ENCODE measurements around the gene ACAD10. TPM values are rescaled to one million over a fixed set of nuclear protein-coding genes. Genes with fewer than 3 reads are reported as not detected.

ACAD10 gene
- total RNA-seq, 1 experiment from 2014 or later = 4.2 TPM

- H3K4me1 ChIP-seq (replicated peaks) = peaks cover under 1% of the 10 kb centered on the region; the same call in 1 of the 2 replicates
- H3K27me3 ChIP-seq (replicated peaks) = no peaks in the 10 kb centered on the region
- no peak overlapping the region for H3K4me3 ChIP-seq
- no peaks in the 10 kb centered on the region for H3K9me3 ChIP-seq (replicated peaks)
- no peak overlapping the region for H3K27ac ChIP-seq
- peaks cover 7% of the 10 kb centered on the region for H3K36me3 ChIP-seq
- DNase-seq (ENCODE audit: low read depth in 1 of 2, low spot score in 2 of 2) = no peak
These were observed 95.3 kb downstream of the ACAD10 start for GRCh38 chr12:111781085-111781658.

DNA sequence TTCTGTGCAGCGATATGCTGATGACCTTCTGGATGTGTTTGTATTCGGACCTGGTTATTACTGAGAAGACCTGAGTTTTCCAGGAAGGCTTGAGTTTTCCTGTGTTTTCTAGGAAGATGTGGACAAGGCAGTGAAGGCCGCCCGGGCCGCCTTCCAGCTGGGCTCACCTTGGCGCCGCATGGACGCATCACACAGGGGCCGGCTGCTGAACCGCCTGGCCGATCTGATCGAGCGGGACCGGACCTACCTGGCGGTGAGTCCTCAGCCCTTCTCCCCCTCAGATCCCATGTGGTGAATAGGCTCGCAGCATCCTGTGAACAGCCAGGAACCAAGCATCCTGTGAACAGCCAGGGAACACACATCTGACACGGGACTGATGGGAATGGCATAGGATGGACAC is 97.2 kb downstream of the ACAD10 start:
- Histone ChIP-seq H3K36me3 (peaks cover 7% of the 10 kb centered on the region), H3K4me1 (replicated peaks) (no peaks in the 10 kb centered on the region), H3K4me3 (no peak overlapping the region), H3K9me3 (replicated peaks) (no peaks in the 10 kb centered on the region), H3K27me3 (replicated peaks) (no peaks in the 10 kb centered on the region), H3K27ac (no peak overlapping the region)
- DNase-seq (ENCODE audit: low read depth in 1 of 2, low spot score in 2 of 2) = no peak

DNA sequence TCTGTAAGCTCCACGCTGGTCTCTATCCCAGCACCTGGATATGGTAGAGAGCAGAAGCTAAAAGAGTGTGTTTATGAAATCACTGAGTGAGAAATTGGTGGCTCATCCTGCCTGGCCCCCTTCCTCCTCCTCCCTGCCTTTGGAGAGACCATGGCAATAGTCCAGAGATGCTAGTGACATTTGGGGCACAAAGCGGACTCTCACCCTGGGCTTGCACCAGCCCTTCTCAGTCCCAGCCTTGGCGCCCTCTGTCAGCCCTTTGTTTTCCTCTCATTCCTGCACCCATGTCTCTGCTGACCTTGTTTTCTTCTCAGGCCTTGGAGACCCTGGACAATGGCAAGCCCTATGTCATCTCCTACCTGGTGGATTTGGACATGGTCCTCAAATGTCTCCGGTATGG is 99.1 kb downstream of the ACAD10 start:
- H3K4me3 ChIP-seq = no peak overlapping the region
- no peaks in the 10 kb centered on the region for H3K4me1 ChIP-seq (replicated peaks)
- H3K27ac ChIP-seq = no peak overlapping the region
- H3K9me3 ChIP-seq (replicated peaks) = no peaks in the 10 kb centered on the region
- H3K27me3 ChIP-seq (replicated peaks) = no peaks in the 10 kb centered on the region
- no peak for DNase-seq (ENCODE audit: low read depth in 1 of 2, low spot score in 2 of 2)
- peaks cover 10% of the 10 kb centered on the region for H3K36me3 ChIP-seq

DNA sequence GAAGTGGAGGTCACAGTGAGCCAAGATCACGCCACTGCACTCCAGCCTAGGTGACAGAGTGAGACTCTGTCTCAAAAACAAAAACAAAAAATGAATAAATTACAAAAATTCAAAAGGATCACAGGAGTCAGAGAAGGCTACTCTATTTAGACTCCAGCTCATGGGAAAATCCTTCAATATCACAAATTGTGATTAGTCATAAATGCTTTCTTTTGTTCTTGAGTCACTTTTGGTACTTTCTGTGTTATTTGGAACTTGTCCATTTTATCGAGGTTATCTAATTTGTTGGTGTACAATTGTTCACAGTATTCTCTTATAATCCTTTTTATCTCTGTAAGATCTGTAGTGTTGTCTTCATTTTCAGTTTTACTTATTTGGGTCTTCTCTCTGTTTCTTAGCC is 99.8 kb downstream of the ACAD10 start:
- H3K36me3 ChIP-seq = peaks cover 16% of the 10 kb centered on the region
- no peak overlapping the region for H3K4me3 ChIP-seq
- H3K27me3 ChIP-seq (replicated peaks) = no peaks in the 10 kb centered on the region
- H3K9me3 ChIP-seq (replicated peaks) = no peaks in the 10 kb centered on the region
- no peaks in the 10 kb centered on the region for H3K4me1 ChIP-seq (replicated peaks)
- DNase-seq (ENCODE audit: low read depth in 1 of 2, low spot score in 2 of 2) = no peak
- H3K27ac ChIP-seq = no peak overlapping the region

GRCh38 chr12:111788178-111788654 is 102.4 kb downstream of the ACAD10 start:
- H3K4me1 ChIP-seq (replicated peaks) = no peaks in the 10 kb centered on the region
- H3K27ac ChIP-seq = no peak overlapping the region
- no peaks in the 10 kb centered on the region for H3K27me3 ChIP-seq (replicated peaks)
- no peak overlapping the region for H3K4me3 ChIP-seq
- no peaks in the 10 kb centered on the region for H3K9me3 ChIP-seq (replicated peaks)
- DNase-seq (ENCODE audit: low read depth in 1 of 2, low spot score in 2 of 2) = no peak
- H3K36me3 ChIP-seq = peaks cover 25% of the 10 kb centered on the region

GRCh38 chr12:111789779-111790178 is 103.9 kb downstream of the ACAD10 start:
- no peak for DNase-seq (ENCODE audit: low read depth in 1 of 2, low spot score in 2 of 2)
- no peaks in the 10 kb centered on the region for H3K9me3 ChIP-seq (replicated peaks)
- no peak overlapping the region for H3K27ac ChIP-seq
- H3K27me3 ChIP-seq (replicated peaks) = no peaks in the 10 kb centered on the region
- H3K4me3 ChIP-seq = no peak overlapping the region
- no peaks in the 10 kb centered on the region for H3K4me1 ChIP-seq (replicated peaks)
- H3K36me3 ChIP-seq = peaks cover 23% of the 10 kb centered on the region

- no peaks in the 10 kb centered on the region for H3K9me3 ChIP-seq (replicated peaks)
- H3K36me3 ChIP-seq = peaks cover 17% of the 10 kb centered on the region
- DNase-seq (ENCODE audit: low read depth in 1 of 2, low spot score in 2 of 2) = no peak
These were observed 105.7 kb downstream of the ACAD10 start for GRCh38 chr12:111791507-111791906.

GRCh38 chr12:111792155-111792855 is 106.5 kb downstream of the ACAD10 start:
- H3K27ac ChIP-seq = no peak overlapping the region
- no peaks in the 10 kb centered on the region for H3K9me3 ChIP-seq (replicated peaks)
- no peak overlapping the region for H3K4me3 ChIP-seq
- no peaks in the 10 kb centered on the region for H3K4me1 ChIP-seq (replicated peaks)
- H3K27me3 ChIP-seq (replicated peaks) = no peaks in the 10 kb centered on the region
- DNase-seq (ENCODE audit: low read depth in 1 of 2, low spot score in 2 of 2) = no peak
- peaks cover 17% of the 10 kb centered on the region for H3K36me3 ChIP-seq

More at GRCh38 chr12:111791507-111791906, 105.7 kb downstream of the ACAD10 start:
- H3K4me1 ChIP-seq (replicated peaks) = no peaks in the 10 kb centered on the region
- H3K27me3 ChIP-seq (replicated peaks) = no peaks in the 10 kb centered on the region
- no peak overlapping the region for H3K4me3 ChIP-seq
- H3K27ac ChIP-seq = no peak overlapping the region

- no peaks in the 10 kb centered on the region for H3K9me3 ChIP-seq (replicated peaks)
- H3K27ac ChIP-seq = no peak overlapping the region
- no peak for DNase-seq (ENCODE audit: low read depth in 1 of 2, low spot score in 2 of 2)
- peaks cover 17% of the 10 kb centered on the region for H3K36me3 ChIP-seq
- H3K4me3 ChIP-seq = no peak overlapping the region
- no peaks in the 10 kb centered on the region for H3K27me3 ChIP-seq (replicated peaks)
- H3K4me1 ChIP-seq (replicated peaks) = no peaks in the 10 kb centered on the region
These were observed 107.0 kb downstream of the ACAD10 start for GRCh38 chr12:111792856-111793235.

DNA sequence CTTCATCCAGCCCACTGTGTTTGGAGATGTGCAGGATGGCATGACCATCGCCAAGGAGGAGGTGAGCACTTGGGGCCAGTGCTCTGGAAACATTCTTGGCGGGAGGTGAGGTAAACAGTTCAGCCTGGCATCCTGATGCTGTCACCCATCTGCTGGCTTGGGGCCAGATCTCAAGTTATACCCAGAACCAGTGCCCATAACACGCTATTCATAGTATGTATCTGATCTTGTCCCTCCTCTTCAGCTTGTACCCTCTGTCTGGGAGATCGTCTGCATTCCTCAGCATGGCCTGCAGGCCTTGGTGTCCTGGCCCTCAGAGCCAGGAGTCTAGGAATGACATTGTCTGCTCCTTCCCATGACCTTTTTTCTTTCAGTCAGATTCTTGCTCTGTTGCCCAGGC is 112.3 kb downstream of the ACAD10 start:
- no peak overlapping the region for H3K27ac ChIP-seq
- H3K9me3 ChIP-seq (replicated peaks) = no peaks in the 10 kb centered on the region
- DNase-seq (ENCODE audit: low read depth in 1 of 2, low spot score in 2 of 2) = no peak
- peaks cover 4% of the 10 kb centered on the region for H3K36me3 ChIP-seq
- H3K4me1 ChIP-seq (replicated peaks) = no peaks in the 10 kb centered on the region
- H3K27me3 ChIP-seq (replicated peaks) = no peaks in the 10 kb centered on the region
- H3K4me3 ChIP-seq = no peak overlapping the region

- Histone ChIP-seq H3K27ac (no peak overlapping the region), H3K4me3 (no peak overlapping the region), H3K9me3 (replicated peaks) (no peaks in the 10 kb centered on the region), H3K27me3 (replicated peaks) (no peaks in the 10 kb centered on the region), H3K36me3 (peaks cover 4% of the 10 kb centered on the region), H3K4me1 (replicated peaks) (no peaks in the 10 kb centered on the region)
- no peak for DNase-seq (ENCODE audit: low read depth in 1 of 2, low spot score in 2 of 2)
These were observed 113.9 kb downstream of the ACAD10 start for GRCh38 chr12:111799758-111800157.

GRCh38 chr12:111803038-111803626 is 117.3 kb downstream of the ACAD10 start:
- no peak for DNase-seq (ENCODE audit: low read depth in 1 of 2, low spot score in 2 of 2)
- Histone ChIP-seq H3K4me1 (replicated peaks) (no peaks in the 10 kb centered on the region), H3K36me3 (peaks cover 4% of the 10 kb centered on the region), H3K9me3 (replicated peaks) (no peaks in the 10 kb centered on the region), H3K4me3 (no peak overlapping the region), H3K27me3 (replicated peaks) (no peaks in the 10 kb centered on the region), H3K27ac (no peak overlapping the region)

- Histone ChIP-seq H3K36me3 (peaks cover 4% of the 10 kb centered on the region), H3K4me3 (no peak overlapping the region), H3K27ac (no peak overlapping the region), H3K27me3 (replicated peaks) (no peaks in the 10 kb centered on the region), H3K9me3 (replicated peaks) (no peaks in the 10 kb centered on the region), H3K4me1 (replicated peaks) (no peaks in the 10 kb centered on the region)
- DNase-seq (ENCODE audit: low read depth in 1 of 2, low spot score in 2 of 2) = no peak
These were observed 118.0 kb downstream of the ACAD10 start for GRCh38 chr12:111803851-111804250.

DNA sequence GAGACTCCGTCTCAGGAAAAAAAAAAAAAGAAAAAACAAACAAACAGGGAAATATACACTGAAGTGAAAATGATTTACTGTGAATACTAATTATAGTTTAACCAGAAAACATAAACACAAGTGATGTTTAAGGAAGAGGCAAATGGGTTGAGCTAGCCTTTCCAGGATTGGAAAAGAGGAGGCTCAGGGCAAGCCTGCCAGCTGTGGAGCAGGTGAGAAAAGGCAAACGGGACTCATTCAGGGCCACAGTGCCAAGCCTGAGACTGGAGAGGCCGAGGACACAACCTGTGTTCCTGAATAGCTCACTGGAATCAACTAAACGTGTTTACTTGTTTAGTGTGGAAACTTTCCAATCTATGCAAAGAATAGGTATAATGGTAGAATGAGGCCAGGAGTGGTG is 120.5 kb downstream of the ACAD10 start:
- Histone ChIP-seq H3K4me3 (no peak overlapping the region), H3K27ac (no peak overlapping the region), H3K4me1 (replicated peaks) (no peaks in the 10 kb centered on the region), H3K9me3 (replicated peaks) (no peaks in the 10 kb centered on the region), H3K27me3 (replicated peaks) (no peaks in the 10 kb centered on the region), H3K36me3 (no peaks in the 10 kb centered on the region)
- no peak for DNase-seq (ENCODE audit: low read depth in 1 of 2, low spot score in 2 of 2)
